Measurements from ENCODE around the gene NME1. TPM values are rescaled to one million over a fixed set of nuclear protein-coding genes. Genes with fewer than 3 reads are reported as not detected.
"Not testable (repeated sequence)": the region's sequence is repeated elsewhere in the genome, so short reads cannot be mapped to it uniquely, and the experiment has no call there.

NME1 gene
- total RNA-seq, 2 donors from 2014 or later = 17.2 to 19.9 TPM

GRCh38 chr17:51159604-51160003 lies 6.2 kb downstream of the NME1 start:
- H3K4me1 Mint-ChIP-seq = peaks cover 5% of the 10 kb centered on the region
- no peak overlapping the region for H3K27ac Mint-ChIP-seq
- no peak overlapping the region for H3K4me3 Mint-ChIP-seq
- no peaks in the 10 kb centered on the region for H3K9me3 ChIP-seq (ENCODE audit: control insufficient read depth, low read length, poor library complexity, severe bottlenecking)
- ATAC-seq = no peak
- no peaks in the 10 kb centered on the region for H3K27me3 Mint-ChIP-seq
- H3K36me3 Mint-ChIP-seq (ENCODE audit: low read depth) = peaks cover 4% of the 10 kb centered on the region
- no peak for DNase-seq

GRCh38 chr17:51161541-51161940 lies 8.2 kb downstream of the NME1 start:
- DNase-seq = no peak
- peak overlapping the region; percentile 92 for H3K27ac Mint-ChIP-seq
- H3K36me3 Mint-ChIP-seq (ENCODE audit: low read depth) = peaks cover 7% of the 10 kb centered on the region

GRCh38 chr17:51164911-51165679 lies 11.7 kb downstream of the NME1 start:
- no peak for ATAC-seq
- H3K4me3 Mint-ChIP-seq = peak overlapping the region; percentile 98
- peaks cover 7% of the 10 kb centered on the region for H3K36me3 Mint-ChIP-seq (ENCODE audit: low read depth)
- peaks cover 20% of the 10 kb centered on the region for H3K4me1 Mint-ChIP-seq
- no peaks in the 10 kb centered on the region for H3K9me3 ChIP-seq (ENCODE audit: control insufficient read depth, low read length, poor library complexity, severe bottlenecking)
- no peak for DNase-seq
- H3K27me3 Mint-ChIP-seq = no peaks in the 10 kb centered on the region
- H3K27ac Mint-ChIP-seq = peak overlapping the region; percentile 90

More at GRCh38 chr17:51161541-51161940, 8.2 kb downstream of the NME1 start:
- Mint-ChIP-seq H3K27me3 (no peaks in the 10 kb centered on the region), H3K4me1 (peaks cover 6% of the 10 kb centered on the region), H3K4me3 (no peak overlapping the region)
- ATAC-seq = no peak
- no peaks in the 10 kb centered on the region for H3K9me3 ChIP-seq (ENCODE audit: control insufficient read depth, low read length, poor library complexity, severe bottlenecking)

GRCh38 chr17:51165680-51166197 lies 12.4 kb downstream of the NME1 start:
- DNase-seq (peak in 1 of 3 donors; percentile 13), ATAC-seq (peak; percentile 23)
- Mint-ChIP-seq H3K4me3 (peak overlapping the region; percentile 98), H3K27ac (peak overlapping the region; percentile 90), H3K4me1 (peaks cover 20% of the 10 kb centered on the region), H3K36me3 (ENCODE audit: low read depth) (peaks cover 6% of the 10 kb centered on the region), H3K27me3 (no peaks in the 10 kb centered on the region)
- no peaks in the 10 kb centered on the region for H3K9me3 ChIP-seq (ENCODE audit: control insufficient read depth, low read length, poor library complexity, severe bottlenecking)

- Mint-ChIP-seq H3K27me3 (no peaks in the 10 kb centered on the region), H3K27ac (peak within 1 kb of the TSS; percentile 90), H3K36me3 (ENCODE audit: low read depth) (peaks cover 6% of the 10 kb centered on the region), H3K4me3 (peak within 1 kb of the TSS; percentile 98), H3K4me1 (peaks cover 22% of the 10 kb centered on the region)
- no peaks in the 10 kb centered on the region for H3K9me3 ChIP-seq (ENCODE audit: control insufficient read depth, low read length, poor library complexity, severe bottlenecking)
- DNase-seq = peak; percentile 33 to 63 (median 52)
- ATAC-seq = peak; percentile 83
Measured at GRCh38 chr17:51166198-51166986, 13.0 kb downstream of the NME1 start, which contains the start of gene NME2. Gene NME2 (plus strand): TSS chr17:51166411. CDS start chr17:51166831, 420 bp downstream.

- ATAC-seq (peak; percentile 72), DNase-seq (peak; percentile 49 to 61 (median 55))
- Mint-ChIP-seq H3K4me1 (peaks cover 22% of the 10 kb centered on the region), H3K27me3 (no peaks in the 10 kb centered on the region), H3K4me3 (peak overlapping the region; percentile 98), H3K27ac (peak overlapping the region; percentile 72), H3K36me3 (ENCODE audit: low read depth) (peaks cover 6% of the 10 kb centered on the region)
- H3K9me3 ChIP-seq (ENCODE audit: control insufficient read depth, low read length, poor library complexity, severe bottlenecking) = no peaks in the 10 kb centered on the region
Measured at GRCh38 chr17:51166987-51167931, 13.9 kb downstream of the NME1 start.

- DNase-seq = no peak
- Mint-ChIP-seq H3K4me1 (peaks cover 22% of the 10 kb centered on the region), H3K27ac (no peak overlapping the region), H3K4me3 (no peak overlapping the region), H3K36me3 (ENCODE audit: low read depth) (peaks cover 6% of the 10 kb centered on the region), H3K27me3 (no peaks in the 10 kb centered on the region)
- no peak for ATAC-seq
- no peaks in the 10 kb centered on the region for H3K9me3 ChIP-seq (ENCODE audit: control insufficient read depth, low read length, poor library complexity, severe bottlenecking)
Measured at GRCh38 chr17:51169340-51169739, 16.0 kb downstream of the NME1 start.

- no peak overlapping the region for H3K4me3 Mint-ChIP-seq
- no peak overlapping the region for H3K27ac Mint-ChIP-seq
- no peak for ATAC-seq
- no peaks in the 10 kb centered on the region for H3K9me3 ChIP-seq (ENCODE audit: control insufficient read depth, low read length, poor library complexity, severe bottlenecking)
- DNase-seq = no peak
- no peaks in the 10 kb centered on the region for H3K27me3 Mint-ChIP-seq
- peaks cover 19% of the 10 kb centered on the region for H3K4me1 Mint-ChIP-seq
- H3K36me3 Mint-ChIP-seq (ENCODE audit: low read depth) = peaks cover 5% of the 10 kb centered on the region
Measured at GRCh38 chr17:51170736-51171135, 17.4 kb downstream of the NME1 start.

GRCh38 chr17:51172030-51172429 lies 18.7 kb downstream of the NME1 start:
- H3K9me3 ChIP-seq (ENCODE audit: control insufficient read depth, low read length, poor library complexity, severe bottlenecking); H3K36me3 Mint-ChIP-seq (ENCODE audit: low read depth); H3K27ac Mint-ChIP-seq; H3K27me3 Mint-ChIP-seq; DNase-seq; ATAC-seq; H3K4me3 Mint-ChIP-seq: not testable (repeated sequence)
- H3K4me1 Mint-ChIP-seq = peaks cover 14% of the 10 kb centered on the region

GRCh38 chr17:51180486-51180885 lies 27.1 kb downstream of the NME1 start:
- DNase-seq (no peak), ATAC-seq (no peak)
- H3K27me3 Mint-ChIP-seq = no peaks in the 10 kb centered on the region
- no peaks in the 10 kb centered on the region for H3K9me3 ChIP-seq (ENCODE audit: control insufficient read depth, low read length, poor library complexity, severe bottlenecking)
- peaks cover 3% of the 10 kb centered on the region for H3K4me1 Mint-ChIP-seq
- peak overlapping the region; percentile 2 for H3K27ac Mint-ChIP-seq
- H3K36me3 Mint-ChIP-seq (ENCODE audit: low read depth) = peaks cover 2% of the 10 kb centered on the region
- H3K4me3 Mint-ChIP-seq = no peak overlapping the region

GRCh38 chr17:51184124-51184523 lies 30.8 kb downstream of the NME1 start:
- H3K4me3 Mint-ChIP-seq = no peak overlapping the region
- H3K9me3 ChIP-seq (ENCODE audit: control insufficient read depth, low read length, poor library complexity, severe bottlenecking) = no peaks in the 10 kb centered on the region
- H3K36me3 Mint-ChIP-seq (ENCODE audit: low read depth) = no peaks in the 10 kb centered on the region
- H3K27me3 Mint-ChIP-seq = no peaks in the 10 kb centered on the region
- no peak for ATAC-seq
- H3K27ac Mint-ChIP-seq = peak overlapping the region; percentile 41
- peaks cover 3% of the 10 kb centered on the region for H3K4me1 Mint-ChIP-seq
- DNase-seq = no peak

- no peaks in the 10 kb centered on the region for H3K9me3 ChIP-seq (ENCODE audit: control insufficient read depth, low read length, poor library complexity, severe bottlenecking)
- Mint-ChIP-seq H3K4me1 (peaks cover 3% of the 10 kb centered on the region), H3K4me3 (no peak overlapping the region), H3K27me3 (no peaks in the 10 kb centered on the region), H3K36me3 (ENCODE audit: low read depth) (no peaks in the 10 kb centered on the region), H3K27ac (no peak overlapping the region)
- no peak for ATAC-seq
- DNase-seq = no peak
Measured at GRCh38 chr17:51185763-51186332, 32.5 kb downstream of the NME1 start.
